Stomach (tissue), 9 donors: Measurements from ENCODE around the gene HERPUD2. TPM values are rescaled to one million over a fixed set of nuclear protein-coding genes. Genes with fewer than 3 reads are reported as not detected.
"Not testable (repeated sequence)": the region's sequence is repeated elsewhere in the genome, so short reads cannot be mapped to it uniquely, and the experiment has no call there.

Experiments
- DNase-seq, 2 donors: peaks; one replicate each; pipeline versions ENCODE4 v3.0.0 to v3.0.0-alpha.2; 2013 to 2019
- H3K27ac ChIP-seq, 5 donors: fragments of 200-600 bp in 4 of 5; sonication (generic) in 4 of 5; one replicate each; pipeline ENCODE4 v1.5.1; 2013 to 2019; ENCODE audit warnings: mild to moderate bottlenecking in 1 of 5, moderate library complexity in 1 of 5
- H3K27me3 ChIP-seq, 3 donors: fragments of 200-600 bp; sonication (generic); one replicate each; pipeline ENCODE4 v1.5.1; 2017 to 2019; ENCODE audit warnings: mixed run types in 1 of 3
- H3K36me3 ChIP-seq, 4 donors: fragments of 200-600 bp; sonication (generic); 1 replicate in 3 of 4; 2 replicates in 1 of 4; pipeline ENCODE4 v1.5.1; 2016 to 2019
- H3K4me1 ChIP-seq, 4 donors: fragments of 200-600 bp; sonication (generic); one replicate each; pipeline ENCODE4 v1.5.1; 2016 to 2019
- H3K4me3 ChIP-seq, 4 donors: fragments of 200-600 bp; sonication (generic) in 3 of 4; one replicate each; pipeline ENCODE4 v1.5.1; 2016 to 2019; ENCODE audit warnings: mild to moderate bottlenecking in 1 of 4
- H3K9me3 ChIP-seq, 4 donors: fragments of 200-600 bp; sonication (generic); one replicate each; pipeline ENCODE4 v1.5.1; 2016 to 2019
- CTCF ChIP-seq, 7 experiments: fragments of 450-650 bp in 4 of 7; fragments of 200-600 bp in 3 of 7; sonication (generic) in 3 of 7; IDR thresholded peaks; one replicate each; pipeline ENCODE4 v1.5.1; 2016 to 2019; ENCODE audit warnings: antibody characterized with exemption in 7 of 7, control low read depth in 2 of 7, mild to moderate bottlenecking in 1 of 7
- EP300 ChIP-seq: sonication (generic); formaldehyde crosslinking; IDR thresholded peaks from one replicate; pipeline ENCODE4 v1.6.1; 2017; ENCODE audit warnings: antibody characterized with exemption
- POLR2A ChIP-seq, 4 donors: fragments of 450-650 bp; IDR thresholded peaks; one replicate each; pipeline ENCODE4 v1.6.1; 2016; ENCODE audit warnings: antibody characterized with exemption in 4 of 4, control low read depth in 2 of 4, mild to moderate bottlenecking in 1 of 4, moderate library complexity in 1 of 4
- POLR2AphosphoS5 ChIP-seq, 3 donors: sonication (generic); formaldehyde crosslinking; IDR thresholded peaks; one replicate each; pipeline ENCODE4 v1.6.1; 2016; ENCODE audit warnings: antibody characterized with exemption in 3 of 3
- WGBS, 5 donors: extraction: QIAGEN DNeasy Blood & Tissue Kit in 3 of 5; methylation state at CpG; one replicate each; pipeline versions ENCODE4 v1.1.5 to v1.1.7; 2013 to 2018; 5-methylcytosine and 5-hydroxymethylcytosine counted together
- intact Hi-C: fragments of 100-400 bp; cut with DNase I; formaldehyde crosslinking; loops from one replicate; pipeline ENCODE4 v1.15.1; 2023; ENCODE audit warnings: low total_unique reads
- polyA plus RNA-seq, 3 donors: library from polyadenylated mRNA; stranded (reverse); fragments of 200-250 nt; gene quantifications; one replicate each; pipeline ENCODE4 v1.2.3, GENCODE V29; 2013
- total RNA-seq, 5 donors: library from RNA; depleted of rRNA; stranded (reverse); fragments of >200 nt; gene quantifications; one replicate each; pipeline versions ENCODE4 v1.1.0 to v1.2.3, GENCODE V29; 2014 to 2016
- donor health status: healthy with polysubstance abuse.
- donor health status: Bipolar disorder and iron deficiency.
- donor health status: healthy.

HERPUD2 gene
- total and polyA plus RNA-seq, 8 donors: 1.4 to 26.7 (median 9.0) TPM

- intact Hi-C loops: no loop called here
- Histone ChIP-seq H3K4me3 (no peak overlapping the region), H3K4me1 (peaks cover 0 to 56% (median 29%) of the 10 kb centered on the region in 4 donors), H3K27me3 (no peaks in the 10 kb centered on the region), H3K36me3 (peaks cover 3 to 17% (median 10%) of the 10 kb centered on the region in 4 donors), H3K9me3 (no peaks in the 10 kb centered on the region), H3K27ac (no peak overlapping the region)
- no peak for DNase-seq
- 85 to 93% (median 87%) methylated on average over 2 of the region's 2 CpGs for WGBS, 5 donors
- TF ChIP-seq EP300 (no peak), POLR2AphosphoS5 (IDR thresholded peaks at IDR 0.05) (no peak), CTCF (IDR thresholded peaks at IDR 0.05) (no peak), POLR2A (IDR thresholded peaks at IDR 0.05) (no peak)
These were observed 14.4 kb downstream of the HERPUD2 start for GRCh38 chr7:35680403-35681013.

DNA sequence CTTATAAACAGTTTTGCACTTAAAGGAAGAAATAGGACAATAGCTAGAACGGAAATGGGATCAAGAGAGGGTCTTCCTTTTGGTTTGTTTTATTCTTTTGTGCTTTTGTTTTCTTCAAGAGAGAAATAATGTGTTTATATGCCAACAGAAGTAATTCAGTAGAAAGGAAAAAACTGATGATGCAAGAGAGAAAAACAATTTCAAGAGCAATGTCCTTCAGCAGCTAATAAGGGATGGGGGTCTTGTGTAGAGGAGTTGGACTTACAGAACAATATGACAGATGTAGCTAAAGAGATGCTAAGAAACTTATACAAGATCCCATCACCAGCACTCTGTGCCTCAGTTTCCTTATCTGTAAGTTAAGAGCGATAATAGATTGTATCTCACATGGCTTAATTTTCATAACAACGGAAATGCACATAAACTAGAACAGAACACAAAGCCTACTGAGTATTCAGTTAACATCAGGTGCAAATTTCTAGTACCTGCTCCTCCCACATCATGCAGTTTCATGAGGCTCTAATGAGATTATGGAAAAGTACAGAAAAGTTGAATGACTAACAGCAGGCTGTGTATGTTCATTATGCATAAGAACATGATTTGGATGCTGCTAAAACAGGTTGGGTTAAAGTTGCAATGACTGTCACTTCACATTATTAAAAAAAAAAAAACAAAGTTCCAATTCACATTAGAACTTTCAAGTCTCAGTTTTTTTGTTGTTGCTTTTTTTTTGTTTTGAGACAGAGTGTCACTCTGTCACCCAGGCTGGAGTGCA, 17.2 kb downstream of the HERPUD2 start:
- Histone ChIP-seq H3K4me3 (no peak overlapping the region), H3K4me1 (peaks cover 0 to 57% (median 30%) of the 10 kb centered on the region in 4 donors), H3K27ac (no peak overlapping the region), H3K27me3 (no peaks in the 10 kb centered on the region), H3K9me3 (no peaks in the 10 kb centered on the region), H3K36me3 (no peaks in the 10 kb centered on the region)
- intact Hi-C loops: no loop called here
- 72 to 93% (median 89%) methylated on average over 3 of the region's 3 CpGs for WGBS, 5 donors
- TF ChIP-seq EP300 (no peak), CTCF (IDR thresholded peaks at IDR 0.05) (no peak), POLR2AphosphoS5 (IDR thresholded peaks at IDR 0.05) (no peak), POLR2A (IDR thresholded peaks at IDR 0.05) (no peak)
- no peak for DNase-seq

DNA sequence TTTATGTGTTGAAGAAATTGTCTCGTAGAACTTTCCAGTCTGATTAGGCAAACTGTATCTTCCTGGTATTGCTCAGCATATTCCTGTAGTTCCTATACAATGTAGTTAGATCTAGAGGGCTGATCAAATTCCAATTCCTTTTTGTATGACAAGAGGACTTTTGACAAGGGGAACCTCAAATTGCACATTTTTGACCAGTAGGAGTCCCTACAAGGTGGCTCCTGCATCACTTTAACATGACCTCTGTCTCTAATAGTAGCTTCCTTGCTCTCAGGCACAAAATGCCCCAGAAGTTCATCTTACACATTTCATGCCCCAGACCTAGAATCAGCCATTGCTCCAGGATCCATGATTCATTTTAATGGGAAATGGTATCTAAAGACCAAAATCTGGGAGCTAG, 18.7 kb downstream of the HERPUD2 start:
- intact Hi-C loops: no loop called here
- 65 to 86% (median 72%) methylated on average over 1 of the region's 1 CpG for WGBS, 5 donors
- H3K4me1 ChIP-seq: peaks cover 0 to 56% (median 30%) of the 10 kb centered on the region in 4 donors
- no peak overlapping the region for H3K4me3 ChIP-seq
- H3K36me3 ChIP-seq: peaks cover 0 to 5% (median 0%) of the 10 kb centered on the region in 4 donors
- DNase-seq: no peak
- no peak for TF ChIP-seq POLR2A (IDR thresholded peaks at IDR 0.05)
- TF ChIP-seq CTCF (IDR thresholded peaks at IDR 0.05): no peak
- no peak for TF ChIP-seq POLR2AphosphoS5 (IDR thresholded peaks at IDR 0.05)
- TF ChIP-seq EP300: no peak
- no peaks in the 10 kb centered on the region for H3K27me3 ChIP-seq
- no peak overlapping the region for H3K27ac ChIP-seq
- H3K9me3 ChIP-seq: no peaks in the 10 kb centered on the region

DNA sequence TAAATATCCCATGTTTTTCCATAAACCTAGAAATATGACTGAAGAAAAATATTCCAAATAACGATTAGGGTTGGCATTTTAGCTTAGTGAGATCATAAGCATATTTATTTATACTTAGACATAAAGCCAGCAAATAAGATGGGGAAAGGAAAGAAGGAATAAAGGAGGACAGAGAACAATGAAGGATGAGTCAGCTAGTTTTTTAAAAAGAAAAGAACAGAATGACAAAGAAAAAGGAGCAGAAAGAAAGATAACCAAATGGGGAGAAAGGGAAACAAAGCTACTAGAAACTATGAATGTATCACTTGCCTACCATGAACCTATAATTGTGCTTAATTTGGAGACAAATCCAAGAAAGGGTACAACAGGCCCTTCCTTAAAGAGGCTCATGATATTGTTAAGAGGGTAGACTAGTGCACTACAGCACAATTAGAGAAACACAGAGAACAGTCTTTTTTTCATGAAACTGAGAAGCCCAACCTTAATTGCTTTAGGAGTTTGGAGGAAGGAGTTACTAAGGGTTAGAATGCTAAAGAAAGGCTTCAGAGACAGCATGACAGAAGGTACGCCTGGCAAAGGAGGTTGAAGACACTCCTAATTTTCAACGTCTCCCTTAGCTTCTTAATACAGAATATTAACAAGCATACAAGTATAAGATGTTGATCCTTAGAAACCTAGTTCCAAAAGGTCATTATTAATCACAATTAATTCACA, 23.9 kb downstream of the HERPUD2 start:
- Histone ChIP-seq H3K36me3 (peaks cover 10 to 33% (median 18%) of the 10 kb centered on the region in 4 donors), H3K27ac (no peak overlapping the region), H3K4me3 (no peak overlapping the region), H3K27me3 (no peaks in the 10 kb centered on the region), H3K4me1 (peaks cover 0 to 23% (median 8%) of the 10 kb centered on the region in 4 donors), H3K9me3 (no peaks in the 10 kb centered on the region)
- whole genome bisulfite sequencing, 5 donors: 81 to 86% (median 83%) methylated on average over 3 of the region's 3 CpGs
- TF ChIP-seq POLR2A (IDR thresholded peaks at IDR 0.05): no peak
- no peak for TF ChIP-seq CTCF (IDR thresholded peaks at IDR 0.05)
- TF ChIP-seq EP300: no peak
- no peak for TF ChIP-seq POLR2AphosphoS5 (IDR thresholded peaks at IDR 0.05)
- DNase-seq: no peak
- intact Hi-C loops: no loop called here

- intact Hi-C loops, H3K4me1 ChIP-seq, H3K9me3 ChIP-seq, H3K27ac ChIP-seq, DNase-seq, H3K4me3 ChIP-seq, H3K27me3 ChIP-seq: not testable (repeated sequence)
- WGBS, 5 donors: 89 to 98% (median 97%) methylated on average over 3 to 4 of the region's 4 CpGs
- H3K36me3 ChIP-seq: peaks cover 5 to 39% (median 25%) of the 10 kb centered on the region in 4 donors
These were observed 34.5 kb downstream of the HERPUD2 start for GRCh38 chr7:35660411-35660810.
